GM12878 (cell line): Measurements from ENCODE around the gene RAB34. TPM values are rescaled to one million over a fixed set of nuclear protein-coding genes. Genes with fewer than 3 reads are reported as not detected.

ENCODE experiments used
- ASH2L ChIP-seq: fragments of 300-600, 200-600 bp; sonication (generic); IDR thresholded peaks from 2 replicates; pipeline ENCODE4 v1.6.1; 2017; ENCODE audit warnings: low read depth, mild to moderate bottlenecking, borderline replicate concordance
- BCLAF1 ChIP-seq: fragments of 450-650 bp; IDR thresholded peaks from 2 replicates; pipeline ENCODE4 v1.6.1; 2017; ENCODE audit warnings: antibody characterized with exemption, mild to moderate bottlenecking, moderate library complexity
- CBFB ChIP-seq: IDR thresholded peaks from 2 replicates; pipeline ENCODE4 v1.6.1; 2016; ENCODE audit warnings: antibody characterized with exemption, low read depth
- CBX3 ChIP-seq: fragments of 200-600 bp; sonication (generic); IDR thresholded peaks from 2 replicates; pipeline ENCODE4 v1.6.1; 2016; ENCODE audit warnings: low read depth, borderline replicate concordance
- CHD1 ChIP-seq: IDR thresholded peaks from 2 replicates; pipeline ENCODE4 v1.6.1; 2012; ENCODE audit warnings: low read depth, low read length, improper control_type of control experiment
- MLLT1 ChIP-seq: fragments of 450-650 bp; IDR thresholded peaks from 2 replicates; pipeline ENCODE4 v1.6.1; 2016; ENCODE audit warnings: mild to moderate bottlenecking
- POLR2AphosphoS5 ChIP-seq: IDR thresholded peaks from 2 replicates; pipeline ENCODE4 v1.6.1; 2011; ENCODE audit warnings: mild to moderate bottlenecking, low read length, inconsistent platforms
- PRDM15 ChIP-seq: fragments of 450-650 bp; formaldehyde crosslinking; IDR thresholded peaks from 2 replicates; pipeline ENCODE4 v1.4.0; 2020; ENCODE audit warnings: mild to moderate bottlenecking, moderate library complexity
- RUNX3 ChIP-seq: IDR thresholded peaks from 2 replicates; pipeline ENCODE4 v1.6.1; 2012; ENCODE audit warnings: low read length, inconsistent platforms
- STAT1 ChIP-seq: fragments of 450-650 bp; conservative IDR thresholded peaks from 2 replicates; pipeline ENCODE4 v1.6.1; 2014; ENCODE audit warnings: antibody characterized with exemption, mild to moderate bottlenecking
- TCF12 ChIP-seq: IDR thresholded peaks from 2 replicates; pipeline ENCODE4 v1.6.1; 2011; ENCODE audit warnings: low read depth, mild to moderate bottlenecking, low read length
- ZNF274 ChIP-seq: IDR thresholded peaks from one replicate; pipeline ENCODE4 v1.8.0; 2011; ENCODE audit not compliant: insufficient read length, insufficient read depth
- polyA plus RNA-seq, 11 experiments: library from polyadenylated mRNA; depleted of rRNA in 4 of 11; unstranded in 6 of 11; stranded (reverse) in 5 of 11; fragments of >200 nt; fragmentation: Nextera tagmentation in 4 of 11; fragmentation: Illumina TruSeq in 1 of 11; extraction: Ambion mirVana in 4 of 11; extraction: Trizol in 1 of 11; gene quantifications; 1 replicate in 1 of 11; 2 replicates in 10 of 11; pipeline versions ENCODE4 v1.2.1 to v1.2.3, GENCODE V29; 2011 to 2016; ENCODE audit warnings: inconsistent platforms in 2 of 11, missing spikeins in 2 of 11, low read depth in 1 of 11
- total RNA-seq, 4 experiments: library from RNA; depleted of rRNA in 3 of 4; stranded (reverse); fragments of >200 nt in 3 of 4; fragmentation: Illumina TruSeq in 1 of 4; extraction: Trizol in 1 of 4; gene quantifications; 2 replicates each; pipeline versions ENCODE4 v1.2.1 to v1.2.3, GENCODE V29; 2013 to 2021
- TF ChIP-seq, protein P1 (sequence below): IDR thresholded peaks from 2 replicates; pipeline ENCODE4 v1.6.1; 2012; ENCODE audit warnings: low read depth, low read length, improper control_type of control experiment
- TF ChIP-seq, protein P2 (sequence below): fragments of 450-650 bp; IDR thresholded peaks from 2 replicates; pipeline ENCODE4 v1.6.1; 2017; ENCODE audit warnings: low read depth, mild to moderate bottlenecking, moderate library complexity

The RAB34 gene
- total and polyA plus RNA-seq, 10 of the 15 experiments (the other 5 are each of a cell fraction or from before 2014, with no cell fraction given), result 0.37 to 46.4 (median 32.8) TPM

- TF ChIP-seq PRDM15 (CRISPR knock-in tag) (no peak), ZNF274 (no peak), BCLAF1 (no peak), ASH2L (no peak), RUNX3 (no peak), POLR2AphosphoS5 (peak; percentile 70), TCF12 (no peak), CBFB (no peak), CBX3 (no peak), CHD1 (no peak), STAT1 (no peak), MLLT1 (0 out of 2 replicates have a peak, but pooled peaks have one; percentile 7)
- TF ChIP-seq, protein P1, sequence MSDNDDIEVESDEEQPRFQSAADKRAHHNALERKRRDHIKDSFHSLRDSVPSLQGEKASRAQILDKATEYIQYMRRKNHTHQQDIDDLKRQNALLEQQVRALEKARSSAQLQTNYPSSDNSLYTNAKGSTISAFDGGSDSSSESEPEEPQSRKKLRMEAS, result no peak
- TF ChIP-seq, protein P2, sequence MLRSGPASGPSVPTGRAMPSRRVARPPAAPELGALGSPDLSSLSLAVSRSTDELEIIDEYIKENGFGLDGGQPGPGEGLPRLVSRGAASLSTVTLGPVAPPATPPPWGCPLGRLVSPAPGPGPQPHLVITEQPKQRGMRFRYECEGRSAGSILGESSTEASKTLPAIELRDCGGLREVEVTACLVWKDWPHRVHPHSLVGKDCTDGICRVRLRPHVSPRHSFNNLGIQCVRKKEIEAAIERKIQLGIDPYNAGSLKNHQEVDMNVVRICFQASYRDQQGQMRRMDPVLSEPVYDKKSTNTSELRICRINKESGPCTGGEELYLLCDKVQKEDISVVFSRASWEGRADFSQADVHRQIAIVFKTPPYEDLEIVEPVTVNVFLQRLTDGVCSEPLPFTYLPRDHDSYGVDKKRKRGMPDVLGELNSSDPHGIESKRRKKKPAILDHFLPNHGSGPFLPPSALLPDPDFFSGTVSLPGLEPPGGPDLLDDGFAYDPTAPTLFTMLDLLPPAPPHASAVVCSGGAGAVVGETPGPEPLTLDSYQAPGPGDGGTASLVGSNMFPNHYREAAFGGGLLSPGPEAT, result 0 out of 2 replicates have a peak, but pooled peaks have one; percentile 14
Observed at GRCh38 chr17:28744972-28745785, 27.5 kb upstream of the RAB34 start (continued).
